Activated CD4-positive, alpha-beta T cell treated with anti-CD3 and anti-CD28 coated beads, Interleukin-2, amount 10 ng/mL, durations not matched to agents 24 days and 14 days (primary cell): ENCODE measurements around the gene SHC2. TPM values are rescaled to one million over a fixed set of nuclear protein-coding genes. Genes with fewer than 3 reads are reported as not detected.
"Not testable (repeated sequence)": the region's sequence is repeated elsewhere in the genome, so short reads cannot be mapped to it uniquely, and the experiment has no call there.

ENCODE experiments used
- DNase-seq: peaks from one replicate; pipeline ENCODE4 v3.0.0; 2022
- H3K27ac Mint-ChIP-seq: one replicate; pipeline ENCODE4 v1.8.0; 2022; ENCODE audit warnings: mild to moderate bottlenecking, mixed read lengths
- H3K27me3 Mint-ChIP-seq: one replicate; pipeline ENCODE4 v1.8.0; 2022; ENCODE audit warnings: mixed read lengths
- H3K36me3 Mint-ChIP-seq: one replicate; pipeline ENCODE4 v1.8.0; 2022; ENCODE audit warnings: low read depth, mild to moderate bottlenecking, mixed read lengths
- H3K4me1 Mint-ChIP-seq: one replicate; pipeline ENCODE4 v1.8.0; 2021; ENCODE audit warnings: mixed read lengths
- H3K4me3 Mint-ChIP-seq: one replicate; pipeline ENCODE4 v1.8.0; 2022; ENCODE audit warnings: mild to moderate bottlenecking, moderate library complexity, mixed read lengths
- H3K9me3 Mint-ChIP-seq: one replicate; pipeline ENCODE4 v1.8.0; 2021; ENCODE audit warnings: mixed read lengths
- intact Hi-C: fragments of 100-400 bp; cut with micrococcal nuclease; formaldehyde crosslinking; loops from one replicate; pipeline ENCODE4 v1.15.1; 2023
- total RNA-seq: library from RNA; stranded (reverse); gene quantifications from 2 replicates; pipeline ENCODE4 v1.2.3, GENCODE V29; 2022

Gene SHC2
- total RNA-seq, 1 donor from 2014 or later = not detected

GRCh38 chr19:399370-399769 is 61.5 kb downstream of the SHC2 start:
- Mint-ChIP-seq H3K36me3 (peaks cover 6% of the 10 kb centered on the region), H3K9me3 (peaks cover 14% of the 10 kb centered on the region), H3K27me3 (no peaks in the 10 kb centered on the region), H3K27ac (no peak overlapping the region), H3K4me3 (no peak overlapping the region), H3K4me1 (no peaks in the 10 kb centered on the region)
- no peak for DNase-seq
- intact Hi-C loops = no loop called here

GRCh38 chr19:398719-399118 is 62.1 kb downstream of the SHC2 start:
- no peak overlapping the region for H3K4me3 Mint-ChIP-seq
- H3K9me3 Mint-ChIP-seq = peaks cover 14% of the 10 kb centered on the region
- no peaks in the 10 kb centered on the region for H3K4me1 Mint-ChIP-seq
- intact Hi-C loops = no loop called here
- H3K27me3 Mint-ChIP-seq = no peaks in the 10 kb centered on the region
- H3K27ac Mint-ChIP-seq = no peak overlapping the region
- DNase-seq = no peak
- peaks cover 7% of the 10 kb centered on the region for H3K36me3 Mint-ChIP-seq

DNA sequence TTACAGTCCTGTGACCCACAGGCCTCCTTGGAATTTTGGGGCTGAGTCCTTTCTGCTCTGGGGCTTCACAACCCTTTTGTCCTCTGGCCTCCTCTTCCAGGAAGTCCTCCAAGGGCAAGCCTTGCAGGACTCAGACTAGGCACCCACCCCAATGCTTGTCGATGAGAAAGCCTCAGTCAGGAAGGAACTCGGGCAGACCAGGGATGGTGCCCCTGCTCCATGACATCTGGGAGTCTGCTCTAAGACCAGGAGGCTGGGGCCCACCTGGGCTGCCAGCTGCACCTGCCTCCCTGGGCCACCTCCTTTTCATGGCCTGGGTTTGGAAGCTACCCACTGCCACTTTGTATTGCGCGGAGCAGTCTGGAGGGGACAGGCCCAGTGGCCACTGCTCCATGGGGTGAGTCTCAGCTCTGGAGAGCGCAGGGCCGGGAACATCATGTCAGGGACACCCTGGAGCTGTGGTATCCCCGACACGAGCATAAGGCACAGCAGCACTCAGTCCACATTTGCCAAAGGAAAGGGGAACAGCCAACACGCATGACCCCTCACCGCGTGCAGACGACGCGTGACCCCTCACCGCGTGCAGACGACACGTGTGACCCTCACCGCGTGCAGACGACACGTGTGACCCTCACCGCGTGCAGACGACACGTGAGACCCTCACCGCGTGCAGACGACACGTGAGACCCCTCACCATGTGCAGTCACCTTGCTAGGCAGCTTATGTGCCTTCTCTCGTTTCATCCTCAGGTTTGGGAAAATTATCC is 62.7 kb downstream of the SHC2 start:
- Mint-ChIP-seq H3K27ac (no peak overlapping the region), H3K36me3 (peaks cover 10% of the 10 kb centered on the region), H3K4me3 (no peak overlapping the region), H3K4me1 (no peaks in the 10 kb centered on the region), H3K9me3 (peaks cover 18% of the 10 kb centered on the region), H3K27me3 (no peaks in the 10 kb centered on the region)
- intact Hi-C loops = no loop called here
- DNase-seq = no peak

DNA sequence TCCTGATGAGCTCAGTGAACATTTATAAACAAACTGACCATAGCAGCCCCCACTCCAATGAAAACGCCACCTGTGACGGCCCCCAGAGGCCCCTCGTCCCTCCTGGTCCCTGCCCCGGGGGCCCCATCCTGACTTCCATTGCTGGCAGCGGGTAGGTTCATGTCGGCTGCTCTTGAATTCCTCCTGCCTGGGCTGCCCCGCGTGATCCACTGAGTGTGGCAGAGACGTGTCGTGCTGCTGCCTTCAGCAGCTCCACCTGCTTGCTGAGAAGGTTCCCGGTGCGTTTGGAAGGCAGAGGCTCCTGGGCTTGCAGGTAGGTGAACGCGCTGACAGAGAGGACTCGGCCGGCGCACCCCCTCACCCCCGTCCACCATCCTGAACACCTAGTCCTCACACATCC is 63.5 kb downstream of the SHC2 start:
- H3K9me3 Mint-ChIP-seq = peaks cover 23% of the 10 kb centered on the region
- intact Hi-C loops = no loop called here
- DNase-seq = no peak
- H3K4me3 Mint-ChIP-seq = no peak overlapping the region
- no peaks in the 10 kb centered on the region for H3K4me1 Mint-ChIP-seq
- no peaks in the 10 kb centered on the region for H3K27me3 Mint-ChIP-seq
- H3K36me3 Mint-ChIP-seq = peaks cover 13% of the 10 kb centered on the region
- H3K27ac Mint-ChIP-seq = no peak overlapping the region

GRCh38 chr19:395467-395866 is 65.4 kb downstream of the SHC2 start:
- Mint-ChIP-seq H3K9me3 (peaks cover 23% of the 10 kb centered on the region), H3K4me3 (no peak overlapping the region), H3K27me3 (no peaks in the 10 kb centered on the region), H3K4me1 (peaks cover 3% of the 10 kb centered on the region), H3K36me3 (peaks cover 13% of the 10 kb centered on the region), H3K27ac (peak overlapping the region; percentile 38)
- no peak for DNase-seq
- intact Hi-C loops = no loop called here

- H3K27ac Mint-ChIP-seq, H3K4me3 Mint-ChIP-seq, intact Hi-C loops, H3K27me3 Mint-ChIP-seq, H3K4me1 Mint-ChIP-seq, DNase-seq: not testable (repeated sequence)
- peaks cover 13% of the 10 kb centered on the region for H3K36me3 Mint-ChIP-seq
- H3K9me3 Mint-ChIP-seq = peaks cover 23% of the 10 kb centered on the region
These were observed 66.0 kb downstream of the SHC2 start for GRCh38 chr19:394857-395256.

- intact Hi-C loops, H3K4me1 Mint-ChIP-seq, H3K27me3 Mint-ChIP-seq, DNase-seq: not testable (repeated sequence)
- Mint-ChIP-seq H3K36me3 (peaks cover 13% of the 10 kb centered on the region), H3K27ac (peak overlapping the region; percentile 76), H3K9me3 (peaks cover 23% of the 10 kb centered on the region), H3K4me3 (peak overlapping the region; percentile 20)
These were observed 67.3 kb downstream of the SHC2 start for GRCh38 chr19:393560-393959.

- DNase-seq = no peak
- peaks cover 3% of the 10 kb centered on the region for H3K4me1 Mint-ChIP-seq
- intact Hi-C loops = no loop called here
- peaks cover 13% of the 10 kb centered on the region for H3K36me3 Mint-ChIP-seq
- no peak overlapping the region for H3K27ac Mint-ChIP-seq
- peaks cover 4% of the 10 kb centered on the region for H3K27me3 Mint-ChIP-seq
- H3K4me3 Mint-ChIP-seq = no peak overlapping the region
- H3K9me3 Mint-ChIP-seq = peaks cover 20% of the 10 kb centered on the region
These were observed 68.4 kb downstream of the SHC2 start for GRCh38 chr19:392375-392970.

DNA sequence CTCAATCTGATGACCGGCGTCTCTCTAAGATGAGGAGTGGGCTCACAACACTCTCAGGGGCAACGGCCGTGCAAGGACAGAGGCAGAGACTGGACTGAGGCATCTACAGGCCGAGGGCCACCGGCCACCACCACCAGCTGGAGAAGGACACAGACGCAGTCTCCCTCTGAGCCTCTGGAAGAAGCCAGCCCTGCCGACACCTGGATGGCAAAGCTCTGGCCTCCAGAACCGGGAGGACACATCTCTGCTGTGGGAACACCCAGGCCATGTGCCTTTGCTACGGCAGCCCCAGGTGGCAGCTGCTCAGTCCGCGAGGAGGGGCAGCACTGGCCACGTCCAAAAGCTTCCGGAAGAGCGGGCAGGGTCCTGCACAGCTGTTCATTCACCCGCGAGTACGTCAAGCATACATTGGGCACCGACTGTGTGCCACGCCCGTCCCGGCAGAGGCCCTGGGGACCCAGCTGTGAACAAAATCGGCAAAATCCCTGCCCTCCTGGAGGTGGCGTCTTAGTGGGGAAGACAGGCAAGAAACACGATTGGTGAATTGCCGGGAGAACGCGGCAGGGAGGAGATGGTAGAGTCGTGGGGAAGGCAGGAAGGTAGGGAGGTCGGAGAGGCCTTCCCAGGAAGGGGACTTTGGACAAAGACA is 69.0 kb downstream of the SHC2 start:
- Mint-ChIP-seq H3K4me1 (peaks cover 3% of the 10 kb centered on the region), H3K9me3 (peaks cover 17% of the 10 kb centered on the region), H3K36me3 (peaks cover 13% of the 10 kb centered on the region), H3K27ac (no peak overlapping the region), H3K4me3 (no peak overlapping the region), H3K27me3 (peaks cover 7% of the 10 kb centered on the region)
- intact Hi-C loops = no loop called here
- no peak for DNase-seq

GRCh38 chr19:391207-391557 is 69.7 kb downstream of the SHC2 start:
- Mint-ChIP-seq H3K27me3 (peaks cover 13% of the 10 kb centered on the region), H3K36me3 (peaks cover 13% of the 10 kb centered on the region), H3K9me3 (peaks cover 16% of the 10 kb centered on the region), H3K4me3 (no peak overlapping the region), H3K27ac (no peak overlapping the region), H3K4me1 (peaks cover 3% of the 10 kb centered on the region)
- intact Hi-C loops = no loop called here
- DNase-seq = no peak

DNA sequence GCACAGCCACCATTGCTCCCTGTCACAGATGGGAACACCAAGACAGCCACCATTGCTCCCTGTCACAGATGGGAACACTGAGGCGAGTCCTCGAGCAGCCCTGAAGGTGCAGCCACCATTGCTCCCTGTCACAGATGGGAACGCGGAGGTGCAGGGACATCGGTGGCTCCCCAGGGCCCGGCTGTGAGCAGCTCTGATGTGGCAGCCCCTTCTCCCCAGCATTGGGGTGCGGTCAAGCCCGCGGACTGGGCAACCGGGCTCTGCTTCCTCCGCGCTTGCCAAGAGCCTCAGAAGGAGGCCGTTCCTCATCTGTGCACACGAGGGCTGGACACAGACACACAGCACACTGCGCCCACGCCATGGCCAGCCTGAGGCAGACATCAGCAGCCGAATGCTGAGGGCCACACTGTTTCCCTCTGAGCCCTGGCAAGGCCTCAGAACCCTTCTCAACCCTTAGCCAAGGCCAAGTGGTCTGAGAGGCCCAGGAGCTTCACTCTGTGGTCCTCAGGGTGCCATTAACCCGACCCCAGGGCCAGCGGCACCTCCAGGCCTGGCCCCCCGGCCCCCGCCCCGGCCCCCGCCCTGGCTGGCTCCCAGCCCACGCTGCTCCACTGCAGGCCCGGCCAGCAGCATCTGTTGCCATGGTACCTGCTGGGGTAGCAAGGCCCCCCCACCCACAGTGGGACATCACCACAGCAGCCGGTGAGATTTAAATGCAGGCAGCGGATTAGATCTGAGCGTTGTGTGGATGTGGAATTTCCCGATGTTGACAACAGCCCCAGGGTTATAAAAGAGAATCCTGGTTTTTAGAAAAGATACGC is 70.2 kb downstream of the SHC2 start:
- Mint-ChIP-seq H3K27ac (no peak overlapping the region), H3K27me3 (peaks cover 19% of the 10 kb centered on the region), H3K4me3 (no peak overlapping the region), H3K36me3 (peaks cover 12% of the 10 kb centered on the region), H3K4me1 (peaks cover 3% of the 10 kb centered on the region), H3K9me3 (peaks cover 13% of the 10 kb centered on the region)
- no peak for DNase-seq
- intact Hi-C loops = no loop called here

DNA sequence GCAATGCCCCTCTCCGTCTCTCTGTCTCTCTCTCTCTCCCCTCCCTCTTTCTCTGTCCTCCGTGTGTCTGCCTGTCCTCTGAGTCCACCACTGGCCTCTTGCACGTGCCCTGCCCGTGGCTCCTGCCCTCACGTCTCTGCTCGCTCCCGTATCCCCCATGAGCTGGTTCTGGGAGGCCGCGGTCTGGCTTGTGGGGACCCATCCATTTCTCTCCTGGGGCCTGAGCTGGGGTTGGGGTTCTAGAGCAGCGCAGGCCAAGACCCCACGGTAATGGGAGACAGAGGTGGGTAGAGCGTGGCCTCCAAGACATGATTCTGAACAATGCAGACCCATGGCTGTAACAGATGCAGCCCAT is 70.9 kb downstream of the SHC2 start:
- Mint-ChIP-seq H3K9me3 (peaks cover 10% of the 10 kb centered on the region), H3K27me3 (peaks cover 19% of the 10 kb centered on the region), H3K27ac (no peak overlapping the region), H3K4me3 (no peak overlapping the region), H3K4me1 (peaks cover 3% of the 10 kb centered on the region), H3K36me3 (peaks cover 9% of the 10 kb centered on the region)
- no peak for DNase-seq
- intact Hi-C loops = no loop called here

- intact Hi-C loops = no loop called here
- Mint-ChIP-seq H3K36me3 (peaks cover 8% of the 10 kb centered on the region), H3K4me1 (peaks cover 5% of the 10 kb centered on the region), H3K9me3 (peaks cover 10% of the 10 kb centered on the region), H3K4me3 (no peak overlapping the region), H3K27ac (no peak overlapping the region), H3K27me3 (peaks cover 22% of the 10 kb centered on the region)
- no peak for DNase-seq
These were observed 71.4 kb downstream of the SHC2 start for GRCh38 chr19:389255-389934.
